NCI-H345 treated with DMSO at 0.1 percent for 48 hours (cell line): ENCODE measurements around the gene STOX2.
A peak's percentile ranks its signal among the peaks of the same experiment; 100 is the strongest.
"Not testable (repeated sequence)": the region's sequence is repeated elsewhere in the genome, so short reads cannot be mapped to it uniquely, and the experiment has no call there.

ENCODE experiments used
- DNase-seq: peaks from one replicate; lab custom pipeline; 2025; ENCODE audit not compliant: unreplicated experiment; lab: John Stamatoyannopoulos, UW

STOX2 gene

DNA sequence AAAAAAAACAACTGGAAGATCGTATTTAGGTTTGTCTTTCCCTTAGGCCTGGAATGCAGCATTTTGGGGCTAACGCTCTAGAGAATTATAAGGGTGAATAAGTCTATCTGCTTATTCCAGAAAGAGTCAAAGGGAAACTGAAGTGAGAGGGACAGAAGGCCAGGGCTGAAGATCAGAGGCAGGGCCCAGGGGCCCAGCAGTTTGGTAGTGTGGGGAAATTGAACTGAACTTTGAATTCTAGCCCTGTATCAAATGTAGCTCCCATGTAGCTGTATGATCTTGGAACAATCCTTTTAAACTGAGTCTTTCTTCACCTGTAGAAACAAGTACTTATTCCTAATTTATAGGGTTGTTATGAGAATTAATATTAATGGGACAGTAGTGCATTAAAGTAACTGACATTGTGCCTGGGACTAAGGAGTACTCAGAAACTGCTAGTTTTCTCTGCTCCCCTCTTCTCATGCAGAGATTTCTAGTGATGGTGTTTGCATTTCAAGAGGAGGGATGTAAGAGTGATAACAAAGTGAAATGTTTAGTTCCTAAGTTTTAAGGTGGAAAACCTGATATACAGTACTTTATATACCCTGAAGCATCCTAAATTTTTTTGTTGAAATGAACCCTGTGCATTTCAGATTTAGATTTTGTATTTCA, 30.4 kb downstream of the STOX2 start:
- no peak for DNase-seq

DNA sequence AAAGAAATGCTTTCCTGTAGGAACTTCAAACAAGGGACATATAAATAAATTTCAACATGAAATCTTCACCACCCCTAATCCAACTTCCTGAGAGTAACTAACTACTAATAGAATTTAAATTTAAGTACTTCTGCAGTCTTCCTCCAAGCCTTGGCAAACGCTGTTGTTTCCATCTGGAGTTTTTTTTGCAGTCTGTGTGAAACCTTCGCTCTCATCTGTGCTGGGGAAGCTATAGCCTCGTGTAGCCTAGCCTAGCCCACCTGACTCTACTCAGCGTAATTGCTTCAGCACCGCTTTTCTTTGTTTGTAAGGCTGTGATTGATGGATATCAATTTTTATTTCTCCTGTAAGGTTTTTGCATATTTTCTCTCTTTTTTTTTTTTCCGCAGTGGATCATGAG, 30.9 kb downstream of the STOX2 start:
- DNase-seq, result no peak

DNA sequence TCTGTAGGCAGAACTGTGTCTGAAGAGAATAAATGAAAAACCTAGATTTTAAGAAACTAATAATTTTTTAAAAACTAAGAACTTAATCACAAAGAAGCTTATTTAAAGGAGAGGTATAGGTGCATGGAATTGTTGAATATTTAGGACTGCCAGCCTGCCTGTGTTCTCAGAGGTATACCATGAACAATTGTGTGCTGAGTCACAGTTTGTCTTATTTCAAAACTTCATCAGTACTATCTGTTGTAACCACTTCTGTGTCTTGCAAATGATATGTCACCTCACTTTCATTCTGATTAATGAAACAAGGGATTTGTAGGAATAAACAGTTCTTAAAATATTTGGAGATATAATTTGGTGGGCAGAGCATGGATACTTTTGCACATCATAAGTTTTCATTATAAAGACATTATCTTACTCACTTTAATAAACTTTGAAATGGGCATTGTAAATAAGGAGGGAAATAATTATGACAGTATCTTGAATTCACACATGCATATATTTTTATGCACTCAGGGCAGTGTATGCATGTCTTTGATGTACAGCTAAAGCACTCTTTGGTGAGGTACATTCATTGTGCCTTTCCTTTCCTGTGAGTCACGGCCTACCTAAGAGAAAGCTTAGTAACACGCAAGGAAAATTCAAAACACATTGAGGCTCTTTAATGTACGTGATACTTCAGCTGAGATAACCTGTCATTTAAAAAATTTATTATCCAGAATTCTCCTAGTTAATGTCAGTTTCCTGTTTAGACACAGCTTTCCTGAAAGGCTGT, 31.7 kb downstream of the STOX2 start:
- no peak for DNase-seq

DNA sequence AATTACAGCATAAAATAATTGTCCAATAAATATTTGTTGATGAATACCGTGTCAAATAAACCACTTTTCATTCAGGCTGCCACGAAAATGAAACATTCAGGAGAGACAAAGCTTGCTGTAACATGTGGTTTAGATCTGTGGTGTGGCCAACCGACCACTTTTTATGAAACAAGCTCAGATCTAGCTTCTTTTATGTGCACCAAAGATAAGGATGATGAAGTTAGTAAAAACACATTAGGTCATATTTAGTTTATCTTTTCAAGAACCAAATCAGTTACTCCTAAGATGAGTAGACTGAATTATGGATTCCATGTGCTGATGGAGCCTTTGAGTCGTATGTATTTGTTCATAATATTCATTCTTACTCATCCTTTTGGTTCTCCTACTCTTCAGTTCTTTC, 35.8 kb downstream of the STOX2 start:
- no peak for DNase-seq

DNA sequence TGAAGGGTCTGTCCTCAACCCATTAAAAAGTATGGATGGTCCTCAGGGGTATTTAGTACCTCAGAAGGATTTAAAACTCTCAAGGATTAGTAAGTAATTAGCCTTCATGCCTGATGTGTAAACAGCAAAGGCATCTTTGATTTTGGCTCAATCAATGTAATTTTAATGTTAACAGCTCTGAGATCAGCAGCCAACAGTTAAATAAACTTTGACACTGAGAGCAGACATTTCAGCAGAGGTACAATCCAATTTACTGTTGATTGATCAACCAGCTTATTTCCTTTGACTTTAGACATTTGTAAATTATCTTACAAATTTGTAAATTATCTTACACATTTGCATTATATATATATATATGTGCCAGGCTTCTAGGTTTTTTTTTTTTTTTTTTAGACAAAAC, 36.9 kb downstream of the STOX2 start:
- DNase-seq, result no peak

DNA sequence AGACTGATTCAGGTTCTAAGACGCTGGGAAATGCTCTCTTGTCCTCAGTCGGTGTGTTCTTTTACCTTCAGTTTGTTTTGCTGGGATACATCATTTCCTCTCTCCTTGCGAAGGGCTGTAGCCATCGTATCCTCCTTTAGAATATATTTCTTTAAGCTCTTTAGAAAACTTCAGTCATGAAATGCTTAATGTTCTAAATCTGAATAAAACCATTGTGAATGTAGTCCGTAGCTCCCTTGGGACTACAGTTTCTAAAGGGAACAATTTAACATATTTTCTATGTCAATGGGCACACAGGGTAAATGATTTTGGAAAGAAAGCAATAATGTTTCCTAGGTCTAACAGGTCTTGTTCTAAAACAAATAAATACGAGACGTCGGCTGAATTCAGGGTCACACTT, 40.6 kb downstream of the STOX2 start:
- no peak for DNase-seq

DNA sequence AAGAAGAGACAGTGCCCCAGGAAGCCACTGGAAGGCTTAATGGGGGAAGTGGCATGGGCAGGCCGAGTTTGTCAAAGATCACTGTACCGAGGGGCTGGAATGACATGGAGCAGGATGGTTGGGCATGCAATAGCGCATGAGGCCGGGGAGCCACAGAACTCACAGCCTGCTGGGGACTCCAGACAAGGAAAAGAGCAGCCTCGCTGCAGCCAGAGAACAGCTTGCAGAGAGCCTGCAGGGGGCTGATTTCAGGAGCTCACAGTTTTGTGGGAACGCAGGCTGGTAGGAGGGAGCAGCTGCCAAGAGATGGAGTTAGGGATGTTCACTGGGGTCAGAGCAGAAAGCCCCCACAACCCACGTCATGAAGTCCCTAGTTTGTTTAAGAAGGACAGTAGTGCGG, 45.4 kb downstream of the STOX2 start:
- DNase-seq, result no peak

DNA sequence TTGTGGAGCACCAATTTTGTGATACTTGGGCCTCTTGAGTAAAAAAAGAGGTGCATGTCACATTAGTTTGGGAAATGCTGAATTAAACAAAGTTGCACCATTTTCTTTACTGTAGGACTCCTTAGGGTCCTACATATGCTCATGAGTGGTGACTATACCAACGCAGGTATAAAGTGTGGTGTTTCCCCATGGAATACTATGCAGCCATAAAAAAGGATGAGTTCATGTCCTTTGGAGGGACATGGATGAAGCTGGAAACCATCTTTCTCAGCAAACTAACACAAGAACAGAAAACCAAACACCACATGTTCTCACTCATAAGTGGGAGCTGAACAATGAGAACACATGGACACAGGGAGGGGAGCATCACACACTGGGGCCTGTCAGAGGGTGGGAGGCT, 47.5 kb downstream of the STOX2 start:
- DNase-seq, result not testable (repeated sequence)

DNA sequence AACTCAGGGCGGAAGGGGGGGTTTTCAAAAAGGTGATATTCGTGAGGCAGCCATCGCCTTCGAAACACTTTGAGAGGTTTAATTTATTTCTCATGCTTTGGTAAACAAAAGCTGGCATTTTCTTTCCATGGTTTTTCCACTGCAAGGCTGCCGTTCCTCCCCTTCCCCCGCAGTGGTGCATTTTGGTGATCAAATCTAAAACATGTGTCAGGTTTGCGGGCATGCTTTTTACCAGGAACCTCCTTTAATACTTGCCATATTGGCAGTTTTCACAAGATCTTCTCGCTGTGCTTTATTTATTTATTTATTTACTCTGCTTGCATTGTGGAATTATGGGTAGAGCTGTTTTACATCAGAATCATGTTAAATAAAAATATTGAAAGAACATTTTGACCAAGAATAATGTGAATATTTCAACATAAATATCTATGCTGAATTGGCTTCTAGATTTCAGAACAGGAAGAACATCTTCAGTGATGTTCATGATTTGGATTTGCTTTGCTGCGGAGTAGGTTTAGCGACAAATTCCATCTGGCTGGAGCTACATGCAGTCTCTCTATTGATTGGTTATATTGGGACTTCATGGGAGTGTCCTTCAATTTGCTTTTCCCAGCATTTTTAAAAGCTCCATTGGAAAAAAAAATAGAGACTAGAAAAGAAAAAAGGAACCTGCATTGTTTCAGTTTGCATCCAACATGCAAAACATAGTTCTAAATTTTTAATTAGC, 54.4 kb downstream of the STOX2 start:
- no peak for DNase-seq

DNA sequence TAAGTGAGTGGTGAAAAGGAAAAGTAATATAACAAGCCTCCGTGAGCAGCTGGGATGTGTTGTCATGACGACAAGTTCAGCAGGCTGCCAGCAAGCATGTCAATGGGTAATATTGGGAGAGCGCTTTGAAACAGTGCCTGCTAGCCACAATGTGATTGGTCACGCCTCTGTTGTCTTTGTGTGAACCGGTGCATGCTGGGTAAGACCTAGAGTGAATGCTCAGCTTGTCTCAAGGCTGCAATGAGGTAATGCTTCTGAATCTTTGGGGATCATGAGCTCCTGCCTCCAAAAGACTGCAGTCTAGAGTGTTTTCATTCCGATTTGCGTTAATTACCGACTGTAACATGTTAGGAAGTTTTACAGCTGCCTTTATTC, 54.9 kb downstream of the STOX2 start:
- DNase-seq, result peak; percentile 69

DNA sequence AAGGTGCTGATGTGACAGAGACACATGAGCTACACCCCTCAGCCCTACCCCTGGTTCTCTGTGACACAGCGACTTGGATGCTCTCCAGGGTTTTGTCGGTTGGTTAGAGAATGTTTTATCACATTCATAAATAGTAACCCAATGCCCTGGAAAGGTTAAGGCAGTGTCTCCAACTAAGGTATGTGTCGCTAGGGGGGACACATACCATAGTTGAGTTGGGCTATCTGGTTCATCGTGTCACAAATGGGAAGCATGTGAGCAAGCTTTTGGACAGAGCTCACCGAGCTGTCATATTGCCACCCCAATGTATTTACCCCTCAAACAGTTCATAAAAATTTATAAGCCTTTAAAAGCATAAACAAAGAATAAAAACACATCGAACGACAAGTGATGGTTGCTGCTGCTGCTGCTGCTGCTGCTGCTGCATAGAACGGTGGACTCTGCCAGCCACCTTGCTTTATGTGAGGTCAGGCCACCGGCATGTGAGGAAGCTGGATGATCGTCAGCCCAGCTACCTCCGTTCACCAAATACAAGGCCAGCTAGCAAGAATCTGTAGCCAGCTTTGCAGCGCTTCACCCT, 55.9 kb downstream of the STOX2 start:
- DNase-seq, result no peak

DNA sequence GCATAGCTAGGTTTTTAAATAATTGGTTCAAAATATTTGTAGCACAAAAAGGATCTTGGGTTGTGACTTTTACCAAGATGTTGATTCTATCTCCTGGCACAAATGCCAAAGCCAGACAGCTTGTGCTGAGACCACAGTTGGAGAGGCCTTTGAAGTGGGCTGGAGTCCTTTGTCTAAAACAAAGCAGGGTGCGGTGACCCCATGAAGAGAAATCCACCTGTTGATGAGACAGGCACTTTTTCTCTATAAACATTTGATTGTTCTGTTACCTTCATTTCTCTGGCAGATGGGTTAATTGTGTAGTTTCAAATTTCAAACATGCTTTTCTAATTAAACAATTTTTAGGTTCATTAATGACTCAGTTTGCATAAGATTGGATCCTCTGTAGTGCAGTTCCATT, 56.7 kb downstream of the STOX2 start:
- DNase-seq, result no peak

DNA sequence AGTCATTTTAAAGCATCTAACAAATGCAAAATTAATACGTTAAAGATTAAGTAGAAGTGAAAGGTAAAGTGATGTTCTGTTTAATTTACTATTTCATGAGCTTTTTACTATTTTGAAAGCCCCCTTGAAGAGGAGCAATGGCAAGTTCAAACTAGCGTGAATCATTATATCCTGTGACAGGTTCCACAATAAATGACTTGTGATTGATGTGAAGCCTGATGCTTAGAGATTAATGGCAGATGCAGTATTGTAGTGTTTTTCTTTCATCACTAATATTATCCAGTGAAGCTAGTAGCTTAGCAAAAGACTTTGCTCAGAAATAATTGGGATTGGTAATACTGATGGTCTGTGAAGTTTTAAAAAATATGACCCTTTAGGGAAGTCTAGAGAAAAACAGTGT, 57.3 kb downstream of the STOX2 start:
- DNase-seq, result no peak

DNA sequence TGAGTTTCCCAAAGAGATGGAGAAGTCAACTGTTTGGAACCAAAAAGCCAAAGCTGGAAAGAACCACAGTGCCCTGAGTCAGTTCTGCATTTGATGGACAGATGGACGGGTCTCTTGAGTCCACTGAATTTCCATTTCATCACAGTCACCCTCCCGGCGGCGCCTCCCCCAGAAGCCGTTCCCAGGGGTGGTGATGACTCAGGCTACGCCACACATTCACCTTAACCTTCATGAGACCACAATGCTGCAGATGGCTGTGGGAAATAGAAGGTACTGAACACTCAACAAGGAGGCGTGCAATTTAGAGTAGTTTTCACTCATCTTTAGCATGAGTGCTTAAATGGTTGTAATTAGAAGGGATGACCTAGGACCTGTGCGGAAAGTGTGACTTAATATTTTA, 61.3 kb downstream of the STOX2 start:
- DNase-seq, result no peak

DNA sequence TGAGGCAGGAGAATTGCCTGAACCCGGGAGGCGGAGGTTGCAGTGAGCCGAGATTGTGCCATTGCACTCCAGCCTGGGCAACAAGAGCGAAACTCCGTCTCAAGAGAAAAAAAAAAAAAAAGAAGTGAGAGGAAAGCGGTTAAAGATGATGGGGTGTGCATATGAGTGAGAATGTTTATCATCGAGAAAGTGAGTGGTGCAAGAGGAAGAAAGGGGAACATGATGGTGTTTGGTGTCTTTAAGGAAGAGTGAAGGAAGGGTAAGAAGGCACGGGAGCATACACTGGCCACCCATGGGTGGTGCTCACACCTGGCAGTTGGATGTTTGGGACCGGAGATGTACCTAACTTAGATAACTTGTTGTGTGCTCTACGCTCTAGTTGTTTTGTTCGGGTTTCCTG, 62.2 kb downstream of the STOX2 start:
- no peak for DNase-seq

DNA sequence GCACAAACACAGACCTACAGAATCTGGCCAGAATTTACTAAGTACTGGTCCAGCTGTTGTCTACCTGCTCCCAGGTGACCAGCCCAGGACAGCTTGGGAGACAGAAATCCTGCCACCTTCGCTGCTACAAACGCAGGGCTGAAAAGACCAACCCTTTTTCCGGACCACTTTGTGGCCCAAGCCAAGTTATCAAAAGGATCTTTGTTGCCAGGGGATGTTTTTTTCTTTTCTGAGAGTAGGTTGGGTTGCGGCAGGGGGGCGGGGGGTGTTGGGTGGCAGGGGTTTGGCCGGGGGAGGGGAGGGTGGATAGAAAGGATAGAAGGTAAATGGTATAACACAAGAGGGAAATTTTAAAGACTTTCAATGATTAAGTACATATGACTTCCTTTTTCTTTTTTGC, 63.4 kb downstream of the STOX2 start:
- no peak for DNase-seq

DNA sequence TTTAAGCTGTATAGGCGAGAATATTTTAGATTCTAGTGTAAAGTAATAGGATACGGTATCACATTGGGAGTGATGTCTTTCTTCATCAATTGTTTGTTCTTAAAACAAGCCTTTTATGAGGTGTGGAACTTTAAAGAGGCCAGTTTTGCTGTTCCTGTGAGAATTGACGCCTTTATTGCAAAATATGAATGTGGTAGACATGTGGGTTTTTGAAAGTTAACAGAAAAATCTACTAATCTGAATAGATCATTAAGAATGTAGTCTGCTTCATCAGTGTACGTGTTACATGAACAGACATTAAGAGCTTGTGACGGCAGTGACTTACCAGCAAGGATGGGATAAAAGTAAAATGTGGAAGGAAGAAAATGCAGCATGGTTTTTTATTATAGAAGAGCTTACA, 63.8 kb downstream of the STOX2 start:
- DNase-seq, result no peak

DNA sequence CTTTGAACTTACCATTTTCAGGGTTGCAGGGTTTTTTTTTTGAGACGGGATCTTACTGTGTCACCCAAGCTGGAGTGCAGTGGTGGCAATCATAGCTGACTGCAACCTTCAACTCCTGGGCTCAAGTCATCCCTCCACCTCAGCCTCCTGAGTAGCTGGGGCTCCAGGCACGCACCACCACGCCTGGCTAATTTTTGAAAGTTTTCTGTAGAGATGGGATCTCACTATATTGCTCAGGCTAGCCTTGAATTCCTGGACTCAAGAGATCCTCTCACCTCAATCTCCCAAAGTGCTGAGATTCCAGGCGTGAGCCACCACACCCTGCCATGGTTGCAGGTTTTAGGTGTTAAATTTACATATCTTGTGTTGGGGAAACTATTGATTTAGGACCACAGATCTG, 64.5 kb downstream of the STOX2 start:
- no peak for DNase-seq

DNA sequence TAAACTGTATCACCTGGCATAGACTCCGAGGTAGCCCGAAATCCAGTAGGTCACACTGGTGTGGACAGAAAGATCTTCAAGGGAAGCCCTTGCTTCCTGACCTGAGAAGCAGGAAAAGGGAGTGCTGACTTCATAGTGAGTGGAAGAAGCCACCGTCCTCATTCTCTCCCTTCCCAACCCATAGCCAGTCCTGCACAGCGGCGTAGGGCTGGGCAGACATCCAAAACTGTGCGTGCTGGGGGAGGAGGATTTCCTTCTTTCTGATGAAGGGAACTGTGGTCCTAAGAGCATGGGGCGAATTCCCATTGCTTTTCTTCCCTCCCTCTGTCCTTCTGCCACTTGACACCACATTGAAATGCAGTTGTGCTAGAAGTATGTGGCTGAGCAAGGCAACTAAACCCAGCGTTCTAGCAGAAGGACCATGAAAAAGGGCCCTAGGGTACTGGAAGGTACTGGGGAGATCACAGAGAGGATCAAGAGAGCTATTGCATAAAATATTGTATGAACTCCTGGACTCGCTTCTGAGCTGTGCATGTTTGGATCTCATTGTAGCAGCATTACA, 66.9 kb downstream of the STOX2 start:
- no peak for DNase-seq

DNA sequence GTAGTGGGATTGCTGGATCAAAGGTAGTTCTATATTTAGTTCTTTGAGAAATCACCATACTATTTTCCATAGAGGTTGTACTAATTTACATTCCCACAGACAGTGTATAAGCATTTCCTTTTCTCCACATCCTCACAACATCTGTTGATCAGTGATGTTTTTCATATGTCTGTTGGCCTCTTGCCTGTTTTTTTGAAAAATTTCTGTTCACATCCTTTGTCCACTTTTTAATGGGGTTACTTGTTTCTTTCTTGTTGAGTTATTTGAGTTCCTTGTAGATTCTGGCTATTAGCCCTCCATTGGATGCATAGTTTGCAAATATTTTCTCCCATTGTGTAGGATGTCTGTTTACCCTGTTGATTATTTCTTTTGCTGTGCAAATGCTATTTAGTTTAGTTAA, 72.6 kb downstream of the STOX2 start:
- no peak for DNase-seq

DNA sequence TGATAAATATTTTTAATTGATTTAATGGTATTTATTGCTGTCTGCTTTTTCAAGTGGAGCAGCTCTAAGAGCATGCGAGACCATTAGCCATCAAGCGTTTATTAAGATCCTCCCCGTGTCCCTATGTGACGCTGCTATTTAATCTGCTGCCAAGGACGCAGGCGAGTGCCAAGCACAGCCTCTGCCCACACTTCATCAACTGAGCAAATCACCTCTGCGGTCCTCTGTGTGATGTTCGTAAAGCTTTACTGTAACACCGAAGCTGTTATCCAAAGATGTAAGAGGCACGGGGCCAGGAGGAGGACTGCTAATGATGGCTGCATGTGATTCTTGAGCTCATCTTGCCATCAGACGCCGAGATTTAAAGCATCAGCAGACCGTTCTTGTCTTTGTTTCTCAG, 79.5 kb downstream of the STOX2 start:
- DNase-seq, result no peak

DNA sequence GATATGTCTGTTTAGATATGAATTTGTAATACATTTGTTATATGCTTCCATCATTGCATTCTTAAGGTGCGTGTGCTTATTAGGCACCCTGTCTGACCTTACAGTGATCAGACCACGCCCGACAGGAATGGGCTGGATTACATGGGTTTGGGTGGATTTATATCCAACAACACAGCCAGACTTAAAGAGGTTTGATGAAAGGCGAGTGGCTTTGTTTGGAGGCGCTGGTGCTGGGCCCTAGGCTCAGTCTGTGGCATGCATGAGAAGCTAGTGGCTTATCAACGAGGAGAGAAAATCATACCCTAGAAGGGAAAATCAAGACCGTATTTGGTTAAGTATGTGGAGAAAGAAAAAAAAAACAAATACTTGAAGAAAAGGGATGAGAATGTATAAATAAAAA, 80.7 kb downstream of the STOX2 start:
- DNase-seq, result no peak
